Measurements from ENCODE around the gene CBARP. TPM values are rescaled to one million over a fixed set of nuclear protein-coding genes. Genes with fewer than 3 reads are reported as not detected.
A peak's percentile ranks its signal among the peaks of the same experiment; 100 is the strongest.

The CBARP gene
- total RNA-seq, 1 experiment from 2014 or later = 0.86 TPM

DNA sequence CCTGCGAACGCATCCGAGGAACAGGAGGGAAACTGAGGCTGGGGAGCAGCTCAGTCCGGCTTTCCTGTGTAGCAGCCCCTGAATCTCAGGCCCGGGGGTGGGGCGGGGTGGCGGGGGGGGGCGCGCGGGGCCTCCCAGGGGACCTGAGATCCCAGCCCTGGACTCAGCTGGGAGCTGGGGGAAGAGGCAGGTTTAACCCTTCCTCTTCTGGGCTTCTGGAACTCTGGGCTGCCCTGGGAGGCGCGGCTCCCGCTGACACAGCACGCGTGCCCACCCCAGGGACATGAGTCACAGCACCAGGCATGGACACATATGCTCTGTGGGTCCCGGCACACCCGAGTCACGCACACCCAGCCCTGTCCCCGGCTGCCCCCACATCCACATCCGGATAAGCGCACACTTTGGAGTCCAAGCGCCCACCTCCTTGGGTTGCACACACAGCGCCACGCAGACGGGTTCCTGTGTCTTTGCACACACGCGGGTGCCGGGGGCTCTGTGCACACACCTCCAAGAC lies 27.9 kb upstream of the CBARP start:
- DNase-seq (ENCODE audit: low read depth) = peak; percentile 92

DNA sequence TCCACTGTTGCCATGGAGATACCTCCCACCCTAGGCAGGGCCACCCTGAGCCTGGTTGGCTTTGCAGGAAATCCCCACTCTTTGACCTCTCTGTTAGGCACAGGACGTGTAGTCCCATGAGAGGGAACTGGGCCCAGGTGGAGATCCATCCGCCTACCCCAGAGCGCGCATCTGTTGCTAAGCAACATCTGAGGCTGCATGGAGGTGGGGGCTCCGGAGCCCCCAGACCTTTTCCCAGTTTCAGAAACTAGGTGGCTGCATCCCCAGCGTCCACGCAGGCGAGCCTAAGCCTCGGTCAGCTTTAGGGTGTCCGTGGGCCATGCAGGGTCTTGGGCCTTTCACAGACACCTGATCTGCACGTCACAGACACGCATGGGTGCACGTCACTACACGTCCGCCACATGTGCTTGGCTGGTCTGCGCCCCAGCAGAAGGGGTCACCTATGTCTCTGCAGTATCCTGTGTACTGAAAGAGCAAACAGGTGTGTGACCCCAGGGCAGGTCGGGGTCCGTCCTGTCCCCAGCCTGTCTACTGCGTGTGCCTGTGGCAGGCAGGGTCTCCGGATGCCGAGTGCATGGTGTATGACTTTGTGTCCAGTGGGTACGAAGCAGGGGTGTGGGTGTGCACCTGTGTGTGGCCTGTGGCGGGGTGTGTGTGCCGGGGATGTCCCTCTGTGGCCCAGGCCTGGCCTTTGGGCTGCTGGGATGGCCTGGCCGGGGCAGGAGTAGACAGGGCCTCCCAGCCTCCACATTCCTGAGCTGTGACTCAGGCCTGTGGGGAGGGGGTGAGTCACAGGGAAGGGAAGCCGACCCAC lies 27.2 kb upstream of the CBARP start:
- DNase-seq (ENCODE audit: low read depth) = peak; percentile 96

DNA sequence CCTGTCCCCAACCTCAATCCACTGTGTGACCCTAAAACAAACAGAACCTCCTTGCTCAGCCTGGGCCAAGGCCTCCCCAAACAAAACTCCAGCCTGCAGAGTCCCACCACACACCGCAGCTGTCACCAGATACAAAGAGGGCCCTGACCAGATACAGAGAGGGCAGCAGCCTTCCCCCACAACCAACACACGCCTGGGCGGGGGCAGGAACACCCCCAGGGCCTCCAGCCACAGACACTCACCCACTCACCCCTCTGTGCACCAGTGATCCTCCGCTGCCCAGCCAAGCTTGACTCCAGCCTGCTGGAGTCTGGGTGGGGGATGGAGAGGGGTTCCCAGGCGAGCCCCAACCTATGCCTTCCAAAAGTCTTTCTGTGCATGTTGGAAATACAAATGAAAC lies 25.4 kb upstream of the CBARP start:
- no peak for DNase-seq (ENCODE audit: low read depth)

DNA sequence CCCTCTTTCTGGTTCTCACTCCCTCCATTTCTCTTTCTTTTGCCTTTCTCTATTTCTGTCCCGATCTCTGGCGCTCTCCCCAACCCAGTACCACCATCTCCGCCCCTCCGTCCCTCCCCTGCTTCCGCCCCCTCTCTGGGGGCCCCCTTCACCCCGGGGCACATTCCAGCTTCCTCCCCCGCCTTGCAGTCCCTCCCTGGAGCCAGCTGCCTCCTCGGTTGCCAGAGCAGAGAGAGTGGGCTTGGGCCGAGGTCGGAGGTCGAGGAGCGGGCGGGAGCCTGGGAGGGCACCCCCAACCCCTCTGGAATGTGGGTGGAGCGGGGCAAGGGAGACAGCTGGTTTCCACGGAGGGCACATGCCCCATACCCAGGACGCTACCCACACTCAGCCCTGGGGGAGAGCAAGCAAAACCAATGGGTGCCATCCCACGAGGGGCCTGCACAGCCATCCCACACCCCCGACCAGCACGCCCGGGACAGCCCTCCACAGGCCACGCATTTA lies 24.9 kb upstream of the CBARP start:
- DNase-seq (ENCODE audit: low read depth) = peak; percentile 67

DNA sequence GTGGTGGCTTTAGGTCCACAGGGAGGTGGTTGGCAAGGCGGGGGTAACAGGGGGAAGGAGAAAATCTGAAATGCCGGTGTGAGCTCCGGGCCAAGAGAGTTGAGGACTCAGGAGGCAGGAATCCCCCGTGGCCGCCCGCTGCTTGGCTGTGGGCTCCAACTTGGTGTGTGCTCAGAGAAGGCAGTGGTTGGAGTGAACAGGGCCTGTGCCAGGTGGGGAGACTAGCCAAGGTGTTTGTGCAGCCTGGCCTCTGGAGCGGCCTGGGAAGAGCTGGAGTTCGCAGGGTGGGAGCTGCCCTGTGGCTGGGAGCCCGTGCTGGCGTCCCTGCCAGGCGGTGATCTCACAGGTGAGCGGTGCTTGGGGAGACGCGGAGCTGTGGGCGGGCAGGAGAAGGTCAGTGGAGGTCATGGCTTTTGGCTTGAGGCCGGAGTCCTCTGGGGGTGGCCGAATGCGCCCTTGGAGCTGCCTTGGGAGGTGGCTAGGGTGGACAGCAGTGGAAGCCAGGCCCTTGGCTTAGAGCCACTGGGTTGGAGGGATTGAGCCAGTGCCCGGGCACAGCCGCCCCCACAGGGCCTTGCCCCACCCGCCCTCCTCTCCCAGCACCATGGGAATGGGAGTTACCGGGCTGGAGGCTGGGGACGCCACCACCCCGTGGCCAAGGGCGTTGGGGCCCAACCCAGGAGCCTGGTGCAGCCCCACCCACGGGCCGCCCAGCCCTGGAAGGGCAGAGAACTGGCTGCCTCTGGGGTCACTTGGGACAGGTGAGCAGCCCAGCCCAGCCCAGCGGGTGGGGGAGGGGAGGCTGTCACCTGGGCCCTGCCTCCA lies 24.2 kb upstream of the CBARP start:
- DNase-seq (ENCODE audit: low read depth) = peak; percentile 73

DNA sequence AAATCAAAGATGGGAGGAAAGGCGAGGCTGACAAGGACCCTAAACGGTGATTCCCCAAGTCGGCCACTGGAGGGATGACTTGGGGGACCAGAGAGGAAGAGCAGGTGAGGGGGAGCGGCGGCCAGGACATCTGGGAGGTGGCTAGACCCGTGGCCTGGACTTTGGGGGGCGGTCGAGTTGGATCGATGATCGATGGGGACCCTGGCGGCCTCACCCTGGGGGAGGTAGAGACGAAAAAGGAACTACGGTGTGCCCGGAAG lies 23.7 kb upstream of the CBARP start:
- no peak for DNase-seq (ENCODE audit: low read depth)

DNA sequence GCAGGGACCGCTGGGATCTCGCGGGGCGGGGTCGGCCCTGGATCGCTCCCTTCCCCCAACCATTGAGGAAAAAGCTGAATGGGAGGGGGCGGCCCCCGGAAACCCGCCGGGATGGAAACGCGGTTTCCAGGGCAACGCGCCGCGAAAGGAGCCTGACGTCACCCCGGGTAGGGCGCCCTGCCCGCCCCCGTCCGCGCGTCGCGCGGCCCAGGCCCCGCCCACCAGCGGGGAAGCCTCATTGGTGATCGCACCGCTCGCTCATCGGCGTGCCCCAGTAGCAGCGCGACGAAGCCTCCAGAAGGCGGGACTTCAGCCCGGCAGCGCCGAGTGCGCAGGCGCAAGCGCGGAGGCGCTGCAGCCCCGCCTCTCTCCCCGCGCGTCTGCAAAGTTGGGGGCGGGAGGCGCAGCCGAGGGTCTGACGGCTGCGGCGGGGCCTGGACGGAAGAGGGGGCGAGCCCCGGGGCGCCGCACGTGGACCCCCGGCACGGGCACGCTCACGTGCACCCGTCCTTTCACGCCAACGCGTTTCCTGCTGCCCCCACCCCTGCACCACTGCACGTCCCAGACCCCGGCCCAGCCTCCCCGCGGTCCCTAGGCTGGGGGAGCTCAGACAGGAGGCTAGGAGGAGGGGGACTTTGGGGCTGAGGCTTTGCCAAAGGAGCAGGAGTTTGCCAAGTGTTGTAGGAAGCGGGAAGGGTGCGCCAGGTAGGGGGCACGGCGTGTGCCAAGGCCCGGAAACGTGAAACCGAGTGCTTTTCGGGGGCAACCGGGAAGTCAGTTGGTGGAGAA lies 23.1 kb upstream of the CBARP start:
- DNase-seq (ENCODE audit: low read depth) = peak; percentile 98

DNA sequence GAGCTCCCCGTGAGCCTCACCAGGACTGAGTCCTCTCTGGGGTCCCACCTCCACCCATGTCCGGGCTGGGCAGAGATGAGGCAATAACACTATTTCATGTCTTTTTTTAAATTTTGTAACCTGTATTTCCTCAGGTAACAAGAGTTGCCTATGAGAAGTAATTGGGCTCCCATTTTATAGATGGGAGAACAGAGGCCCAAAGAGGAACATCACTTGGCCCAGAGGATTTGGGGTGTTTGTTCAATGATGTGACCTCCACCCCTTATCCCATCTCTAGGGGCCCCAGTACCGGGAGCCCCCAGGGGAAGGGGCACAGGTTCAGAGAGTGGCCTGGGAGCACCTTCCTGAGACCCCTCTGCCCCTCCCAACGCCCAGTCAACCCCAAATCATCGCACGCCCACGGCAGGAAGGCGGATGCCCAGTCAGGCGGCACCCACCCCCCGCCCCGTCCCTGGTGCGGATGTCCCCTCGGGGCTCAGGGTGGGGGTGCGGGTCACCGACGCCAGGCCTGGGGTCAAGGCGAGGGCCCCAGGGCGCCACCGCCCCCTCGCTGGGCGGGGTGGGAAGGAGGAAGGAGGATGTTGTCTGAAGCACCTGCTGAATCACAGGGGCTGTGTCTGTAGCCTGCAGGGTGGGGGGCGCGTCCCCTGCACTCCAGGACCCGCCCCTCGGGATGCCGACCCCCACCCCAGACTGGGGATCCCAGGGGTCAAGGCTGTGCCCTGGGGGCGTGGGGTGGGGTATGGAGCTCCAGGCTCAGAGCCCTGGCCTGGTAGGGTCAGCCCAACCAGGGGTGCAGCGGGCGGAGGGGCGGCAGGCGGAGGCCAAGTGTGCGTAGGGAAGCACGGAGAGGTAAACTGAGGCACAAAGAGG lies 22.3 kb upstream of the CBARP start:
- DNase-seq (ENCODE audit: low read depth) = peak; percentile 59

DNA sequence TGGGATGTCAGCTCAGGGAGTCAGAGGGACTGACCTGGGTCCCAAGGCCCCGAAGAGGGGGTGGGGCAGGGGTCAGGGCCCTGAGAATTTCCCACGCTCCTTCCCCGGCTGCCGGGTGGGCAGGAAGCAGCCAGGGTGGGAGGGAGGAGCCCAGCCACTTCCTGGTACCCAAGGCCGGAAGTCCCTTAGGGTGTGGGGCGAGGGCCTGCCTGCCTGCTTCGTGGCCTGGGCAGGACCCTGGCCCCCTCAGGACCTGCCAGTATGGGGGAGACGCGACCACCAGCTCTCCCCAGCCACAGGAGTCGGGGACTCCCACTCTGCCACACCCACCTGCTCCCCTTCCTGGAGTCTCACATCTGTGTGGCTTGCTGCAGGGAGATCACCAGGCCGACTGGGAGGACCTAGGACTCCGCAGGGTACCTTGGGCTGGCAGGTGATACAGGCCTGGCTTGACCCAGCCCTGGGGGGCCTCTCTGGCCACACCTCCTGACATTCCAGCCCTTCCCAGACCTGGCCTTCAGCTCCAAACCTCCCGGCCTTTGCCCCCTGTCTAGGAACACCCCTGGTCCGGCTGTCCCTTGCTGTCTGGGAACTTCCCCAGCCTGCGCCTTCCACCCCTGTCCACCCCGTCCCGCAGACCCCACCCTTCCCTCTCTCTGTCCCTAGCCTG lies 21.5 kb upstream of the CBARP start:
- peak; percentile 86 for DNase-seq (ENCODE audit: low read depth)

DNA sequence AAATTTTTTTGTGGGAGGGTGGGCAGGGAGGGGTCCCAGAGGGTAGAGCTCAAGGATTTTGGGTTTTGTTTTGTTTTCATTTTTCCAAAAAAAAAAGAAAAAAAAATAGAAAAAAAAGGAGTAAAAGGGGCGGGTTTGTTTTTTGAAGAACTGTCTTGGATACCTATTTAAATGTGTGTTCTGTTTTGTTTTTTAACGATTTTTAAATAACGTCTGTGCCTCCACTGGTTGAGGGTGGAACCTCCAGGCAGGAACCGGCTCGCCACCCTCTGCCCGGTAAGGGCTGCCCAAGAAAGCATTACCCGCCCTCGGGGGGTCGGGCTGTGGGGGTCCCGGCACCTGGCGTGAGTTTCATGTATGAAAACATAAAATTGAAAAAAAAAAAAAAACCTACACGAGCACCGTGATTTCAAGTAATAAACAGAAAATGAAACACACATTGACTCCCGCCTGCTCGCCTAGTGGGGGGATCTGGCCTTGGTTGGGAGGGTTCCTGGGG lies 21.0 kb upstream of the CBARP start:
- DNase-seq (ENCODE audit: low read depth) = no peak

DNA sequence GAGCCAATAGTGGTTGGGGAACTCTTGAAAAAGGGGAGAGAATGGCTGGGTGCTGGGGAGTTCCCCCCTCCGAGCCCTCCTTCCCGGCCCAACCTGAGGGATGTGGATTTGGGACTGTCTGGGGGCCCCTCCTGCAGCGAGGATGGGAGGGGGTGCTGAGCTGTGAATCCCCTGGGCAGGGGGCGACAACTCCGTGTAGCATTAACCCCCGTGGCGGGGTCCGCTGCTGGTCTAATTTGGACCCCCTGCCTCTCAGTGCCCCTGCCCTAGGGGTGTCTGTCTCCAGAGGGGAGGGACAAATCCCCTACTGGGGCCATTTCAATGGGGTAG lies 20.3 kb upstream of the CBARP start:
- DNase-seq (ENCODE audit: low read depth) = no peak

DNA sequence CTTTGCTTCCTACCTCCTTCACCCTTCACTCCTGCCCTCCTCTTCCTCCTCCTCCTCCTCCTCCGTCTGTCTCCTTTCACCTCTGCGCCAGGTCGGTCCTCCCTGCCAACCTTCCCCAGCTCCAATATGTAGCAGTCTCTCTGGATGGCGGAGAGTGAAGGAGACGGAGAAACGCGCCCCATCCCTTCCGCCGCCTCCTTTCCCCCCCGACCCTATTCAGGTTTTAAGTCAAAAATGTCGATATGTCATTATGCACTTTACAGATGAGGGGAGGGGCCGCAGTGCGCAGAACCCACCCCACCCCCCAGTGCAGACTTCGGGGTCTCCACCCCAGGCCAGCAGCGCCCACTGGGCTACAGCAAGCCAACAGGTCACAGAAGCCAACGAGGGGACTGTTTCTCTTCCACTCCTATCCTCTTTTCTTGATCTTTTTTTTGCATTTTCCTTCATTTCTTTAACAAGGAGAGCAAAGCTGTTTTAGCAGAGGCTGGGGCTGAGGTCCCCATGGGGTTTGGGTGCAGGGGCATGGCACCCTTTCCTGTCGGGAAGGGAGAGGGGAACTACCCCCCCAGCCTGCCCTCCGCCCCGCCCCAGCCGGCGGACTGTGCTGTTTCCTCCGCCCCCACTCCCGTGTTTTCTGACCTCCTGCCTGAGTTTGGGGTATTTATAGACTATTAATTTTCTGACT lies 19.8 kb upstream of the CBARP start:
- no peak for DNase-seq (ENCODE audit: low read depth)

DNA sequence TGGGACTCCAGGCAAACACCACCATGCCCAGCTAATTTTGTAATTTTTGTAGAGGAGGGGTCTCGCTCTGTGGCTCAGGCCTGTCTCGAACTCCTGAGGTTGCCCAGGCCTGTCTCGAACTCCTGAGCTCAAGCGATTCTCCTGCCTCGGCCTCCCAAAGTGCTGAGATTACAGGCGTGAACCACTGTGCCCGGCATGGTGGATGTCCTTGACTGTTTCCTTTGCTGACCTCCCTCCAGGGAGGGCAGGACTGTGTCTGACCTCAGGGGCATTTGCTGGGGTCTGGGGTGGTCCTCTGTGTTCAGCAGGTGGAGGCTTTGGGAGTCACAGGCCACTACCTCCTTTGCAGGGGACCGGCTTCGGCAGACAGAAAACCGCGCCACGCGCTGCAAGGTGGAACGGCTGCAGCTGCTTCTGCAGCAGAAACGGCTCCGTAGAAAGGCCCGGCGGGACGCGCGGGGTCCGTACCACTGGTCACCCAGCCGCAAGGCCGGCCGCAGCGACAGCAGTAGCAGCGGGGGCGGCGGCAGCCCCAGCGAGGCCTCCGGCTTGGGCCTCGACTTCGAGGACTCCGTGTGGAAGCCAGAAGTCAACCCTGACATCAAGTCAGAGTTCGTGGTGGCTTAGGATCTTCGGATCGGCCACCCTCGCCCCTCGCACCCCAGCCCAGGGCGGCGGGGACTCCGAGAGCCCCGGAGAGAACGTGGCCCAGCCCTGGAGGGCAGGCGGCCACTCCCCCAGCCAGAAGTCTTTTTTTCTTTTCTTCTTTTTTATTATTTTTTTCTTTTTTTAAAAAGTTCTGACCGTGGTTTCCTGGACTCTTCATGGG lies 19.1 kb upstream of the CBARP start:
- DNase-seq (ENCODE audit: low read depth) = no peak

DNA sequence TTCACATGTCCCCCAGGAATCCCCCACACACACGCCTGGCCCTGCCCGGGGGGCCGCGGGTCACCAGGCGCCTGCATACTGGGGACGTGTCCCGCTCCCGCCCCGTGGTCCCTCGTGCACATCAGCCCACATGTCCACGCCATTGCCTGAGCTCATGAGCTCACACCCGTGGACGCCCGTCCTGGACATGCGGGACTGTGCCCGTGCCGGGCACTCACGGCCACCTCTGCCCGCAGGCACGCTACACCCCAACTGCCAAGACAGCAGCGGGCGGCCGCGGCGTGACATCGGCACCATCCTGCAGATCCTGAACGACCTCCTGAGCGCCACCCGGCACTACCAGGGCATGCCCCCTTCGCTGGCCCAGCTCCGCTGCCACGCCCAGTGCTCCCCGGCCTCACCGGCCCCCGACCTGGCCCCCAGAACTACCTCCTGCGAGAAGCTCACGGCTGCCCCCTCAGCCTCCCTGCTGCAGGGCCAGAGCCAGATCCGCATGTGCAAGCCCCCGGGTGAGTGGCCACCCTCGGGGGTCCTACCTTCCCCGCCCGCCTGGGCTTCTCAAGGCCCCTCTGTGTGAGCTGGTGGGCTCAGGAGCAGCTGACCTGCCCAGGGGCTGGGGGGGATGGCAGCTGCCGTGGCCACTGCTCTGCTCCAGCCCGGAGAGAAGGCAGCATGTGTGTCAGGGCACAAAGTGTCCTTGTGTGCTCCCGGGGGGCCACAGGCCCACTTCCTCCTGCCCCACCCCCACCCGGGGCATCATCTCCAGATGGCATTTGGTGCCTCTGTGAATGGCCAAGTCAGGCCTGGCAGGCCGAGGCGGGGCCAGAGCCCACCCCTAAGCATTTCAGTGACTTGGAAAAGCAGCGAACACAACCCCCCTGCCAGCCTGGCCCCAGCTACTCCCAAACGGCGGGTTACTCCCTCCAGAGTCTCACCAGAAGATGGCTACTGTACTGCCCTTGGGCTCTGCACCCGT lies 17.7 kb upstream of the CBARP start:
- no peak for DNase-seq (ENCODE audit: low read depth)

DNA sequence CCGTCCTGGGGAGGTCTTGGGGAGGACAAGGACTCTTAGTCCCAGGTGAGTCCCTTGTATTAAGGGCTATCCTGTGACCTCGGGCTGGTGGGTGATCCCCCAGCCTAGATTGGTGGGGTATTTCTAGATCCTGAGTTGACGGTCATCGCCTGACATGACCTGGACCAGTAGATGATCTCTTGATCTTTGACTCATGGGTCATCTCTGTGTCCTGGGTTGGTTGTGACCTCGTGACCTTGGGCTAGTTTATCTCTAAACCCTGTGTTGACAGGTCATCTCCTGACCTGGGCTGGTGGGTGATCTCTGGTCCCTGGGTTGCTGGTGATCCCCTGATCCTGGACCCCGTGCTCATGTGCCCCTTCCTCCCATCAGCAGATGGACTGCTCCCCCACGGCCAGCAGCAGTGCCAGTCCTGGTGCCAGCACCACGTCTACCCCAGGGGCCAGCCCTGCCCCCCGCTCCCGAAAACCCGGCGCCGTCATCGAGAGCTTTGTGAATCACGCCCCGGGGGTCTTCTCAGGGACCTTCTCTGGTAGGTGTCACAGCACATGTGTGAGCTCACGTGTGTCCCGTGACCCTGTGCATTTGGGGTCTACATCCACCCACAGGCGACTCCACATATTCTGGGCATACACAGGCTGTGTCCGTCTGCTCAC lies 16.9 kb upstream of the CBARP start:
- DNase-seq (ENCODE audit: low read depth) = no peak

DNA sequence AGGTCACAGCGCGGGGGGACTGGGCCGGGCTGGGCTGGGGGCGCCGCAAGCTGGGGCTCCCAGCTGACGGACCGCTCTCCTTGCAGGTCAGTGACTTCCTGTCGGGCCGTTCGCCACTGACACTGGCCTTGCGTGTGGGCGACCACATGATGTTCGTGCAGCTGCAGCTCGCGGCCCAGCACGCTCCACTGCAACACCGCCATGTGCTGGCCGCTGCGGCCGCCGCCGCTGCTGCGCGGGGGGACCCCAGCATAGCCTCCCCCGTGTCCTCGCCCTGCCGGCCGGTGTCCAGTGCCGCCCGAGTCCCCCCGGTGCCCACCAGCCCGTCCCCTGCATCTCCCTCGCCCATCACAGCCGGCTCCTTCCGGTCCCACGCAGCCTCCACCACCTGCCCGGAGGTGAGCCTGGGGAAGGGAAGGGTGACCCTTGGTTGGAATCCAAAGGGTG lies 16.3 kb upstream of the CBARP start:
- DNase-seq (ENCODE audit: low read depth) = no peak

DNA sequence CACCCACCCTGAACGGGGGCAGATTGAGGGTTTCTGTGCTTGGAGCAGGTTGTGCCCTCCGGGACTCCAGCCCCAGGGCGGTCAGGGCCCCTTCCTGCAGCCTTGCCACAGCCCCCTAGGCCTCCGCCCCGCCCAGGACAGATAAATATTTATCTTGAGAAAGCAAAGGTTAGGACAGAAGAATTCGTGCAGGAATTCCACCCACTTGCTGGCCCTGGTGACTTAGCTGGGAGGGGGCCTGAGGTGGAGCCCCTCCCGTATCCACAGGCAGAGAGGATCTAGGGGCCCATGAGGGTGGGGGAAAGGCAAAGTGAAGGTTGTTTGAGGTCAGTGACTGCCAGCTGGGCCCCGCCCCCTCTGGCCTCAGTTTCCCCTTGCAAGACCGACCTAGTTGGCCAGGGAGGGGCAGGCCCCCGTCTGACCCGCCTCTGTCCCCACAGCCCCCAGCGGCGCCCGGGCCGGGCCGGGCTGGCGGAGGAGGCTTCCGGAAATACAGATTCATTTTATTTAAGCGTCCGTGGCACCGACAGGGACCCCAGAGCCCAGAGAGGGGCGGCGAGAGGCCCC lies 15.8 kb upstream of the CBARP start:
- DNase-seq (ENCODE audit: low read depth) = no peak

Data from Daoy (cell line).